ENCODE data around the gene CLHC1.

- TF ChIP-seq CTCF (IDR thresholded peaks at IDR 0.05) (no peak), POLR2A (IDR thresholded peaks at IDR 0.05) (no peak)
Observed at GRCh38 chr2:55138882-55139229, 93.2 kb downstream of the CLHC1 start.
